ENCODE data around the gene TMPRSS6.

TMPRSS6 gene

DNA sequence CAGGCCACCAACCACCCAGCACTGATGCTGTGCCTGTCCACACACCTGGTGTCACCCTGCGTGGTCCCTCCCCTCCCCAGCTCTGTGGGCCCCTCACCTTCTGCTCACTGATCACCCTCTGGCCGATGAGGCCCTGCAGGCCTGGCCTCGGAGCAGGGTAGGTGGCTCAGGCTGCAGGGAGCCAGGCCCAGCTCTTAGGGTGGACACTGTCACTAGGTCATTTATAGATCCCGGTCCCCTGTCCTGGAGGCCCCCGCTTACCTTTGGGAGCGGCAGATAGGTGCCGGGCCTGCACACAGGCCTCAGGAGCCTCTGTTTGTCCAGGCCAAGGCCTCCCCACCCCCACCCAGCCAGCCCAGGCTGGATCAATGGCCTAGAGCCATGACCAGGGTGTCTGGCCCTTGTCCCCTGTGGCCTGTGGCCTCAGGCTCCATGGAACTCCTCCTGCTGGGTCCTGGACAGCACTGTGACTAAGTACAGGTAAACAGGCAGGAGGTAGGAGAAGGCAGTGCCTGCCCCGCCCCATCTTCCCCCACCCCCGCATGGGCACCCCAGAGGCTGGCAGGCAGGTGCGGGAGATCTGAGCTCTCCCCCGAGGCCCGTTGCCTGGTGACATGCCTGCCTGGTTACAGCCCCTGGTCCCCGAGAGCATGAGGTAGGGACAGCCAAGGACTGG, at the start of gene TMPRSS6:
TMPRSS6 (minus strand) TSS at position 472 of the 676 bp plus-strand sequence. CDS start 6,296 bp downstream, outside the sequence.
- TF ChIP-seq, protein P1, sequence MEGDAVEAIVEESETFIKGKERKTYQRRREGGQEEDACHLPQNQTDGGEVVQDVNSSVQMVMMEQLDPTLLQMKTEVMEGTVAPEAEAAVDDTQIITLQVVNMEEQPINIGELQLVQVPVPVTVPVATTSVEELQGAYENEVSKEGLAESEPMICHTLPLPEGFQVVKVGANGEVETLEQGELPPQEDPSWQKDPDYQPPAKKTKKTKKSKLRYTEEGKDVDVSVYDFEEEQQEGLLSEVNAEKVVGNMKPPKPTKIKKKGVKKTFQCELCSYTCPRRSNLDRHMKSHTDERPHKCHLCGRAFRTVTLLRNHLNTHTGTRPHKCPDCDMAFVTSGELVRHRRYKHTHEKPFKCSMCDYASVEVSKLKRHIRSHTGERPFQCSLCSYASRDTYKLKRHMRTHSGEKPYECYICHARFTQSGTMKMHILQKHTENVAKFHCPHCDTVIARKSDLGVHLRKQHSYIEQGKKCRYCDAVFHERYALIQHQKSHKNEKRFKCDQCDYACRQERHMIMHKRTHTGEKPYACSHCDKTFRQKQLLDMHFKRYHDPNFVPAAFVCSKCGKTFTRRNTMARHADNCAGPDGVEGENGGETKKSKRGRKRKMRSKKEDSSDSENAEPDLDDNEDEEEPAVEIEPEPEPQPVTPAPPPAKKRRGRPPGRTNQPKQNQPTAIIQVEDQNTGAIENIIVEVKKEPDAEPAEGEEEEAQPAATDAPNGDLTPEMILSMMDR (IDR thresholded peaks at IDR 0.05; ENCODE audit: low read length, missing control alignments) = no peak
- no peak within 1 kb of the TSS for H3K4me3 ChIP-seq (replicated peaks; ENCODE audit: low read depth, low read length)
- no peak for DNase-seq (ENCODE audit: low read depth)

DNA sequence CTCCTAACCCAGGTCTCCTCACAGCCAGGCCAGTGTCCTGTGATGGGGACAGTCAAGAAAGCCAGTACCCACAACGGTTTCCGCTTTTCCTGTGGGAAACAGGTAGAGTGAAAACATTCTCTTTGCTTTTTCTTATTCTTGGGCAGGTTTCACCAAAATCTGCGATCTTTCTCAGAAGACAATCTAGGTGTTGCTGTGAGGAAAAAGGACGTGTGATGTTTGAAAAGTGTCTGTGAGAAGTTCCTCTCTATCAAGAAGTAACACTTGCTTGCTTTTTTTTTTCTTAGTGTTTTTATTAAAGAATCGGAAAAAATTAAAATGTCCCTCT, 49.4 kb upstream of the TMPRSS6 start:
- no peak for DNase-seq (ENCODE audit: low read depth)
- no peak overlapping the region for H3K4me3 ChIP-seq (replicated peaks; ENCODE audit: low read depth, low read length)
- TF ChIP-seq, protein P1 (IDR thresholded peaks at IDR 0.05; ENCODE audit: low read length, missing control alignments) = no peak

DNA sequence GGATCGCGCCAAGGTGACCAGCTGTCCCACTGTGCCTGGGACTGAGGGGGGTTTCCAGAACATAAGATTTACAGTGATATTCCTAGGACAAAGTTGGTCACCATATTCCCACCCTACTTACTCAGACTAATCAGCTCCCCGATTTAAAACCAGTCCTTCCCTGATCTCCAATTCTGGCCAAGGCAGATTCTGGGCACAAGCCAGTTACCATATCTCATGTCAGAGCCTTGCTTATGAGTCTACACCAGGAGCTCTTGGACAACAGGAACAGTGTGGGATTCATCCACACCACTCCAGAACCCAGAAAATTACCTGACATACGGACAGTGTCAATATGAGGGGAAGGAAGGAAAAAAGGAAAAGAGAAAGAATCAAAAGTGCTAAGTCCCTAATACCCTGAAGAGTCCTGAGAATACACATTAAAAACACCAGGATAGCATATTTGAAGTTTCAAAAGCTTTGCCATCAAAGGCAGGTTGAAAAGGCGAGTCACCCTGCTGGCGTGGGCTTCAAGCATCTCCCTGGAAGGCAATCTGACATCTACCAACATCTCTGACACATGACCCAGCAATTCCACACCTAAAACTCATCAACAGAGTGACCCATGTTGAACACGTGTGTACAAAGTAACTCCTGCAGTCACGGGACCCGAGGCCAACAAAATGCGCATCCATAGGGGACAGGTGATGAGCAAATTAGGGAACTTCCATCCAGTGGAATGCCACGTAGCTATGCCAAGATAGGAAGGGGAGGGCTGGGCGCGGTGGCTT, 48.2 kb upstream of the TMPRSS6 start:
- DNase-seq (ENCODE audit: low read depth) = no peak
- TF ChIP-seq, protein P1 (IDR thresholded peaks at IDR 0.05; ENCODE audit: low read length, missing control alignments) = no peak
- no peak overlapping the region for H3K4me3 ChIP-seq (replicated peaks; ENCODE audit: low read depth, low read length)

DNA sequence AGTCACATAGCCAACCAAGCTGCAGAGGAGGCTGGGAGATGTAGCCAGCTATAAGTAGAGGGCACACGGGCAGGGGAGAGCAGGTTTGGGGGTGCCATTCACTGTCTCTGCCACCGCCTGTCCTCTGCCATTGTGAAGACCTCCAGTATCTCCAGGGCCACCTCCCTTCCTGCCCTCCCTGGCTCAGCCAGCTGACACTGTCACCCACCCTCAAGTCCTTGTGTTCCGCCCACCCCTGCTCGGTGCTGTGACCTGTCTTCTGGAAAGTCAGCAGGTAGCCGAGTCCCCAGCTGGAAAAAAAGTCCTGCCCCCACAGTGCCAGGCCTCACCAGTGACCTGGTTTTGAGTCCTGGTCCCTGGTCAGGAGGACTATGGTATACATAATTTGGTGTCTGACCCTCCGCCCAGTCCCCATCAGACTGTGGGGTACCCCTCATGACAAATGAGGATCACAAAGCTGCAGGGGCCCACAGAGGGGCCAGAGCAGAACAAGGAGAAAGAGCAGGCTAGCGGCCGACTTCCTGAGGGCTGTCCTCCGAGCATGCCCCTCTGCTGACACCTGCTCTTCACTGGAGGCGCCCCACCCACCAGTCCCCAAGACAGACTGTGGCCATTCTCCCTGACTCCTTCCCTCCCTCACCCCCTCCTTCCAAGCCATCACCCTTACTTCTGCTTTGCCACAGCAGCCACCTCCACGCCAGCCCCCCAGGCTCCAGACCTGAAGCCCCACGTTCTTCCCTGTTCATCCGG, 47.3 kb upstream of the TMPRSS6 start:
- DNase-seq (ENCODE audit: low read depth) = no peak
- no peak overlapping the region for H3K4me3 ChIP-seq (replicated peaks; ENCODE audit: low read depth, low read length)
- TF ChIP-seq, protein P1 (IDR thresholded peaks at IDR 0.05; ENCODE audit: low read length, missing control alignments) = no peak

DNA sequence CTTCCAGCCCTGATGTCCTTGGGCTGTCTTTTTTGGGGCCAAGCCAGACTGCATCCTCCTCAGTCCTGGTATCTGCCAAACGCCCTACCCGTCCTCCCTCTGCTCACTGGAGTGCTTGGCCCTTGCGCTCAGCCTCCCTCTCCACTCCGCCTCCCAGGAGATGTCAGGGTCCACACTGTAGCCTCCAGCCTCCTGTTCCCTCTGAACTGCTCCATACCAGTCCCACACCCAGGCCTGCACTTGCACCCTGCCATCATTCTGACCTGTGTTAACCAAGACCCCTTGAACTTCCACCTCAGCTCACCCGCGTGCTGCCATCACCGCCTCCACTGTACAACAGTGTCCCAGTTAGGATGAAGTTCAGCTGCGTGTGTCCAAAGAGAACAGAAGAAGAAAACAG, 46.5 kb upstream of the TMPRSS6 start:
- H3K4me3 ChIP-seq (replicated peaks; ENCODE audit: low read depth, low read length) = no peak overlapping the region
- TF ChIP-seq, protein P1 (IDR thresholded peaks at IDR 0.05; ENCODE audit: low read length, missing control alignments) = no peak
- no peak for DNase-seq (ENCODE audit: low read depth)

DNA sequence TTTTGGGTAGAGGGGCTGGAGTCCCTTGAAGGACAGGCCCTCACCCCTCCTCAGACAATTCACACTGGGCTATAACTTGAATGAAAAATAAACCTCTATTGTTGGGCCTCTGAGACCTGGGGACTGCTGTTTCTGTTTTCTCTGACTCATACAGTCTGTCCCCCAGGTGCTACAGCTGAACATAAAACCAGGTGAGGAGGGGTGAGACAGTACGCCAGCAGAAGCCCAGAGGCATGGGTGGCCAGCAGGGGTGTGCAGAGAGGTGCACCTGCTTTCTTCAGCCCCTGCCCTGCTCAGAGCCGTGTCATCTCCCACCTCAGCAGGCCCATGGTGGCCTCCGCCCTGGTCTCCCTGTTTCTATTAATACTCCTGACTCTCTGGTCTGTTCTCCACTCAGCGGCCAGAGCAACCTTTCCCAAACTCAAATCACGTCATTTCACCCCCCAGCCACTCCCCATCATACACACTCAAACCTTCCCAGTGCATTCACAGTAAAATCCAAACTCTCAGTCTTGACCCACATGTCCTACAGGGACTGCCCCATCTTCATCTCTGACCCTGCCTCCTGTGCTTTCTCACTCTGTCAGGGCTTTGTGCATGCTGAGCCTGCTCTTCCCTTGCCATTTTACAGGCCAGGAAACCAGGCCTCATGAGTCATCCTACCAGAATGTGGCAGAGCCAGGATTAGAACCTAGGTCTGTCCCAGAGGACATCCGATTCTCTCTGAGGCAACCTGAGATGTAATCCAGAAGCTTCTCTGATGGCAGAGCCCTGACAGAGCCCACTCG, 45.6 kb upstream of the TMPRSS6 start:
- no peak for DNase-seq (ENCODE audit: low read depth)
- TF ChIP-seq, protein P1 (IDR thresholded peaks at IDR 0.05; ENCODE audit: low read length, missing control alignments) = no peak

More for the DNA sequence above, 45.6 kb upstream of the TMPRSS6 start:
- H3K4me3 ChIP-seq (replicated peaks; ENCODE audit: low read depth, low read length) = no peak overlapping the region

Measured in fibroblast of pulmonary artery (primary cell).